IMR-90 (cell line): Measurements from ENCODE around the gene ADGB.

Experiments
- BHLHE40 ChIP-seq: fragments of 150-350 bp; IDR thresholded peaks from 2 replicates; pipeline ENCODE4 v1.6.1; 2016; ENCODE audit warnings: mild to moderate bottlenecking, low read depth, low read length
- CHD1 ChIP-seq: IDR thresholded peaks from 2 replicates; pipeline ENCODE4 v1.6.1; 2012; ENCODE audit warnings: low read depth, low read length, improper control_type of control experiment
- CTCF ChIP-seq: conservative IDR thresholded peaks from 2 replicates; pipeline ENCODE4 v1.5.1; 2012; ENCODE audit warnings: mild to moderate bottlenecking, low read depth, low read length, improper control_type of control experiment
- ELK1 ChIP-seq: fragments of 150-350 bp; IDR thresholded peaks from 2 replicates; pipeline ENCODE4 v1.6.1; 2016; ENCODE audit warnings: low read depth, mild to moderate bottlenecking, low read length, moderate library complexity, borderline replicate concordance
- FOS ChIP-seq: fragments of 150-350 bp; IDR thresholded peaks from 2 replicates; pipeline ENCODE4 v1.6.1; 2016; ENCODE audit warnings: low read depth, low read length
- MAFK ChIP-seq: IDR thresholded peaks from 2 replicates; pipeline ENCODE4 v1.6.1; 2012; ENCODE audit warnings: low read depth, low read length, improper control_type of control experiment
- MXI1 ChIP-seq: IDR thresholded peaks from 2 replicates; pipeline ENCODE4 v1.6.1; 2012; ENCODE audit warnings: low read depth, mild to moderate bottlenecking, low read length, moderate library complexity, borderline replicate concordance
- POLR2A ChIP-seq: IDR thresholded peaks from 2 replicates; pipeline ENCODE4 v1.6.1; 2012; ENCODE audit warnings: mild to moderate bottlenecking, low read depth, low read length

- TF ChIP-seq MXI1: no peak
- no peak for TF ChIP-seq POLR2A
- TF ChIP-seq CTCF: no peak
- TF ChIP-seq MAFK: no peak
- TF ChIP-seq FOS: no peak
- TF ChIP-seq BHLHE40: no peak
- TF ChIP-seq CHD1: no peak
- no peak for TF ChIP-seq ELK1
Measured at GRCh38 chr6:146790561-146791091, 191.9 kb downstream of the ADGB start.
